Right forelimb (tissue), 1 donor: ENCODE results near the gene KLKB1.
"Not testable (repeated sequence)": the region's sequence is repeated elsewhere in the genome, so short reads cannot be mapped to it uniquely, and the experiment has no call there.

Experiments
- DNase-seq: peaks from one replicate; pipeline ENCODE4 v3.0.0-alpha.2; 2018

Gene KLKB1

GRCh38 chr4:186265683-186266652, 38.7 kb downstream of the KLKB1 start, which contains the start of gene F11:
TSS of gene F11 (plus strand) at chr4:186266189. CDS start at chr4:186267137, 948 bp downstream.
- DNase-seq = no peak

GRCh38 chr4:186266729-186267456, 39.6 kb downstream of the KLKB1 start:
- no peak for DNase-seq

- no peak for DNase-seq
Measured at GRCh38 chr4:186271081-186271678, 43.9 kb downstream of the KLKB1 start.

GRCh38 chr4:186272699-186273391, 45.5 kb downstream of the KLKB1 start:
- no peak for DNase-seq

- not testable (repeated sequence) for DNase-seq
Measured at GRCh38 chr4:186273392-186273789, 46.1 kb downstream of the KLKB1 start.

GRCh38 chr4:186283311-186283710, 56.0 kb downstream of the KLKB1 start:
- DNase-seq = no peak

- no peak for DNase-seq
Measured at GRCh38 chr4:186285147-186285546, 57.8 kb downstream of the KLKB1 start.

- DNase-seq = no peak
Measured at GRCh38 chr4:186286581-186286980, 59.3 kb downstream of the KLKB1 start.

GRCh38 chr4:186291256-186291890, 64.1 kb downstream of the KLKB1 start:
- no peak for DNase-seq

- DNase-seq = no peak
Measured at GRCh38 chr4:186294160-186294559, 66.9 kb downstream of the KLKB1 start.

GRCh38 chr4:186296481-186296880, 69.2 kb downstream of the KLKB1 start:
- DNase-seq = no peak

GRCh38 chr4:186297013-186297645, 69.8 kb downstream of the KLKB1 start:
- no peak for DNase-seq

GRCh38 chr4:186298031-186298647, 70.8 kb downstream of the KLKB1 start:
- DNase-seq = no peak

- no peak for DNase-seq
Measured at GRCh38 chr4:186299291-186299690, 72.0 kb downstream of the KLKB1 start.

- DNase-seq = no peak
Measured at GRCh38 chr4:186300659-186301390, 73.5 kb downstream of the KLKB1 start.

- no peak for DNase-seq
Measured at GRCh38 chr4:186304216-186304615, 76.9 kb downstream of the KLKB1 start.

GRCh38 chr4:186304866-186305505, 77.7 kb downstream of the KLKB1 start:
- DNase-seq = no peak

GRCh38 chr4:186307497-186307896, 80.2 kb downstream of the KLKB1 start:
- no peak for DNase-seq

GRCh38 chr4:186307916-186308315, 80.6 kb downstream of the KLKB1 start:
- DNase-seq = no peak
